ENCODE measurements around the gene BABAM2. TPM values are rescaled to one million over a fixed set of nuclear protein-coding genes. Genes with fewer than 3 reads are reported as not detected.

Gene BABAM2
- total RNA-seq, 4 donors from 2014 or later = 23.7 to 41.1 (median 27.9) TPM

- Histone ChIP-seq H3K27ac (no peak overlapping the region), H3K36me3 (no peaks in the 10 kb centered on the region), H3K27me3 (no peaks in the 10 kb centered on the region), H3K9me3 (no peaks in the 10 kb centered on the region), H3K4me1 (peaks cover 63% of the 10 kb centered on the region), H3K4me3 (no peak overlapping the region)
- TF ChIP-seq CTCF (IDR thresholded peaks at IDR 0.05) = no peak
- TF ChIP-seq EP300 (IDR thresholded peaks at IDR 0.05) = no peak
- no peak for TF ChIP-seq POLR2A (IDR thresholded peaks at IDR 0.05)
- TF ChIP-seq POLR2AphosphoS5 (IDR thresholded peaks at IDR 0.05) = no peak
- 83% methylated on average over 9 of the region's 10 CpGs for WGBS
- DNase-seq (ENCODE audit: low spot score in 2 of 2) = no peak
Observed at GRCh38 chr2:28339516-28340175, 449.1 kb downstream of the BABAM2 start.

DNA sequence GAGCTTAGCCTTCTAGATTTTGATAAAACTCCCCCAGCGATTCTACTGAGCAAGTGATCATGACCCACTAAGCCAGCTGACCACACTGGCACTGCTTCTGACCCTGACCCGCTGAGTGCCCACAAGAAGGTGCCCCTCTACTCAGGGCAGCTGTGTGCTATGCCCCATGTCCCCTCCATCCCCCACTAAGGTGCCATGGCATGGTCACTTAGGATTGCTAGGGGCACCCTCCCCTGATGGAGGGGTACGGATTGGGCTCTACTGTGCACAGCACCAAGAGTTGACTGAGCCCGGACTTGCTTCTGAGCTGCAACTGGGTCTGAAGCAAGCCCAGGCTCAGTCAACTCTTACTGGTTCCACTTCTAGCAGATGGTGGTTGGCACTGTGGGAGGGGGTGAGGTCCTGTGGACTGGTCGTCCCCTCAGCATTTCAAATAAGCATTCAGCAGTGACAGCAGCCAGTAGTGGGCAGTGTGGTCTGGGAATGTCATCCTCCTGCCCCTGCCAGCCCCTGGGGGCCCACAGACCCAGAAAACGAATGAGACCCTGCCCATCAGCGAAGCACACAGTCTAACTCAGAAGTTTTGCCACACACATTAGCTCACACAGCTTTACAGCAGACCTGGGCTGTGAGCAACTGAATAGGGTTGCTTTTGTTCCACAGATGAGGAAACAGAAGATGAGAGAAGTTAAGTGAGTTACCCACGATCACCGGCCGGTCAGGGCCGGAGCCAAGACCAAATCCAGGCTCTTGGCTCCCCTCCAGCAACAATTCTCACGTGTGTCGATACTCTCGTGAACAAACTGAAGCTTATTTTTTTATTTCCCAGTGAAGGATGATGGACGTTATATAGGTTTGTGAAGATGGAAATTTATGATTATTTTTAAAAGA is 450.0 kb downstream of the BABAM2 start:
- no peaks in the 10 kb centered on the region for H3K36me3 ChIP-seq
- H3K27ac ChIP-seq = no peak overlapping the region
- 67% methylated on average over 13 of the region's 15 CpGs for WGBS
- TF ChIP-seq POLR2A (IDR thresholded peaks at IDR 0.05) (no peak), POLR2AphosphoS5 (IDR thresholded peaks at IDR 0.05) (no peak), CTCF (IDR thresholded peaks at IDR 0.05) (no peak), EP300 (IDR thresholded peaks at IDR 0.05) (no peak)
- H3K9me3 ChIP-seq = no peaks in the 10 kb centered on the region
- DNase-seq (ENCODE audit: low spot score in 2 of 2) = no peak
- no peak overlapping the region for H3K4me3 ChIP-seq
- no peaks in the 10 kb centered on the region for H3K27me3 ChIP-seq
- peaks cover 62% of the 10 kb centered on the region for H3K4me1 ChIP-seq

GRCh38 chr2:28341208-28341891 is 450.8 kb downstream of the BABAM2 start:
- Histone ChIP-seq H3K4me3 (no peak overlapping the region), H3K9me3 (no peaks in the 10 kb centered on the region), H3K27me3 (no peaks in the 10 kb centered on the region), H3K4me1 (peaks cover 62% of the 10 kb centered on the region), H3K27ac (peak overlapping the region; percentile 64), H3K36me3 (no peaks in the 10 kb centered on the region)
- WGBS = 79% methylated on average over 17 of the region's 17 CpGs
- no peak for DNase-seq (ENCODE audit: low spot score in 2 of 2)
- TF ChIP-seq CTCF (IDR thresholded peaks at IDR 0.05) (no peak), POLR2AphosphoS5 (IDR thresholded peaks at IDR 0.05) (no peak), POLR2A (IDR thresholded peaks at IDR 0.05) (no peak), EP300 (IDR thresholded peaks at IDR 0.05) (no peak)

DNA sequence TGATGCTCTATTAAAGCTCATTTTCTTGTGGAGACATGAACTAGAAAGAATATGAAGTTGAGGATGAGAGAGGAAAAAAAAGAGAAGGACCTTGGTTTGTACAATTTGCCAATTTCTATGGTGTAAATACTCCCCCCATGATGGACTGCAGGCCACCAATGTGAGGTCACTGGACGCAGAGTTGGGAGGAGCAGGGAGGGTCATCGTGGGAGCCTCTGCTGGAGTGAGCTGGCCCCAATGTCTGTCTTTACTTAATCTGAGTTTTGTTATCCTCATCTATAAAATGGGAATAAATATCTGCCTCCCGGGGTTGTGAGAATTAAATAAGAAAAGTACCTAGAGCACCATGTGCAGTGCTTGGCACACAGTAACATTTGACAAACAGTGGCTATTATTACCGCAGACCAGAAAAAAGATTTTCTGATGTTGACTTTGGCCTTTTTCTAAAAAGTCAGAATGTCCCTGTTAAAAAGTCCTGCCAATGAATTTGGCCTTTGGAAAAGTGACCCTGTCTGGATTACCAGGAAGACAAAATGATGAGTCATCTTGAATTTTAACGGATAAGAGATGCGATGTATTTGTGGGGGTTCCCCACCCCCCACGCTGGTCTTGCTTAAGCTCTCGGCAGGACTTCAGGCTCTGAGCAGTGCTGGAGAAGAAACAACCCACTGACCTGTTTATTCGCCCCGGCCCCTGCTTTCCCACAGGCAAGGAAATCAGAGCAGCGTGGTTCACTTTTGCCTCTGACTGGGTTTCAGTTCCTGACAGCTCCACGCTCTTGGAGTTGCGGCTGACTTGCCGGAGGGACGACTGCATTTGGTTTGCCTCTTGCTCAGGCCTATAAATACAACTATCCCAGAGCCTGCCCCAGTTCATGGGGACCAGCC is 451.8 kb downstream of the BABAM2 start:
- no peaks in the 10 kb centered on the region for H3K36me3 ChIP-seq
- peaks cover 60% of the 10 kb centered on the region for H3K4me1 ChIP-seq
- no peak for DNase-seq (ENCODE audit: low spot score in 2 of 2)
- WGBS = 62% methylated on average over 15 of the region's 15 CpGs
- H3K9me3 ChIP-seq = no peaks in the 10 kb centered on the region
- H3K27ac ChIP-seq = peak overlapping the region; percentile 64
- TF ChIP-seq CTCF (IDR thresholded peaks at IDR 0.05) (no peak), POLR2AphosphoS5 (IDR thresholded peaks at IDR 0.05) (peak in 1 of 3 donors; percentile 32)
- H3K27me3 ChIP-seq = no peaks in the 10 kb centered on the region
- H3K4me3 ChIP-seq = no peak overlapping the region
